Nephron progenitor cell (in vitro differentiated cells): ENCODE data around the gene SIL1.
"Not testable (repeated sequence)": the region's sequence is repeated elsewhere in the genome, so short reads cannot be mapped to it uniquely, and the experiment has no call there.

Experiments used
- DNase-seq: peaks from one replicate; pipeline ENCODE4 v3.0.0; 2021
- H3K27ac Mint-ChIP-seq: 2 replicates; pipeline ENCODE4 v1.8.0; 2021; ENCODE audit warnings: mild to moderate bottlenecking, moderate library complexity, mixed read lengths
- H3K27me3 Mint-ChIP-seq: 2 replicates; pipeline ENCODE4 v1.8.0; 2021; ENCODE audit warnings: mild to moderate bottlenecking, low read depth, mixed read lengths; ENCODE audit not compliant: poor library complexity
- H3K36me3 Mint-ChIP-seq: 2 replicates; pipeline ENCODE4 v1.8.0; 2021; ENCODE audit warnings: low read depth, mixed read lengths
- H3K4me1 Mint-ChIP-seq: 2 replicates; pipeline ENCODE4 v1.8.0; 2021; ENCODE audit warnings: mixed read lengths
- H3K4me3 Mint-ChIP-seq: 2 replicates; pipeline ENCODE4 v1.8.0; 2021; ENCODE audit warnings: mild to moderate bottlenecking, moderate library complexity, mixed read lengths
- H3K9me3 Mint-ChIP-seq: 2 replicates; pipeline ENCODE4 v1.8.0; 2021; ENCODE audit warnings: mild to moderate bottlenecking, moderate library complexity, mixed read lengths
- CTCF ChIP-seq: fragments of 200-600 bp; sonication (generic); IDR thresholded peaks from 2 replicates; pipeline ENCODE4 v1.5.0; 2021; ENCODE audit warnings: antibody characterized with exemption

Gene SIL1

DNA sequence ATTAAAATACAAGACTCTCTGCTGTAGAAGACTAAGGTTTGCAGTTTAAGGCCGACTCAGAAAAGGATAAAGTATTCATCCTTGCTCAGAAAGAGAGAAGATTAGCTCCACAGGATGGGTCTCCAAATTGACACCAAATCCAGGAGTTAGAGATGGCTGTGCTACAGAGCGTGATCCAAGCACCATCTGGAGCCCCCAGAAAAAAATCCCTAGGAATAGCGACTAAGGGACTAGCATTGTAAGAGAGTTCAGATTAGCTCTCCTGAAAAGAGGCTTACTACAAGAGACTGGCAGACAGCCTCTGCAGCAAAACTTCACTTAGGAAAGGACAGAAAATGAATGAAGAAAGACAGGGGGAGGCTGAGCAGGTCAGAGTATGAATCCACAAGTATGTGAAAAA, 3.7 kb downstream of the SIL1 start:
- TF ChIP-seq CTCF, result no peak
- H3K36me3 Mint-ChIP-seq, result peaks cover 38% of the 10 kb centered on the region
- peaks cover 15% of the 10 kb centered on the region for H3K9me3 Mint-ChIP-seq
- H3K27me3 Mint-ChIP-seq, result peaks cover 7% of the 10 kb centered on the region
- H3K27ac Mint-ChIP-seq, result no peak overlapping the region
- DNase-seq, result no peak
- peaks cover 40% of the 10 kb centered on the region for H3K4me1 Mint-ChIP-seq
- H3K4me3 Mint-ChIP-seq, result no peak overlapping the region

DNA sequence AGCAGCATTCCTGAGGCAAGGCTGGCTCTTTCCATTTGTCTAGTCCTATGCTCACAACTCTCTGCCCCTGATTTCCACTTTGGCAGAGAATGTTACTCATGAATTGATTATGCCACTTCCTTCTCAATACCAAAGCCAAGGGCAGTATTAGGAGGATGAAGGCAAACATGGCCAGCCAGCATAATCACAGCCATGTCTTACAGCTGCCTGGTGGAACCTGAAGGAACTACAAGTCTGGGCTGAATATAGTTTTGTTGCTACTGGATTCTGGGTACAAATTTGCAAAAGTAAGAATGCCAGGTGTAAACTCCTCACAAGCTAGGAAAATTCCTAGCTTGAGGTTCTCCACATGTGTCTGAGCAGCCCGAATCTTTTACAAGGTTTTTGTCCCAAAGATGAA, 4.2 kb downstream of the SIL1 start:
- H3K9me3 Mint-ChIP-seq, result peaks cover 15% of the 10 kb centered on the region
- H3K4me3 Mint-ChIP-seq, result no peak overlapping the region
- peak; percentile 21 for TF ChIP-seq CTCF
- H3K27me3 Mint-ChIP-seq, result peaks cover 7% of the 10 kb centered on the region
- no peak overlapping the region for H3K27ac Mint-ChIP-seq
- no peak for DNase-seq
- peaks cover 39% of the 10 kb centered on the region for H3K36me3 Mint-ChIP-seq
- H3K4me1 Mint-ChIP-seq, result peaks cover 38% of the 10 kb centered on the region

DNA sequence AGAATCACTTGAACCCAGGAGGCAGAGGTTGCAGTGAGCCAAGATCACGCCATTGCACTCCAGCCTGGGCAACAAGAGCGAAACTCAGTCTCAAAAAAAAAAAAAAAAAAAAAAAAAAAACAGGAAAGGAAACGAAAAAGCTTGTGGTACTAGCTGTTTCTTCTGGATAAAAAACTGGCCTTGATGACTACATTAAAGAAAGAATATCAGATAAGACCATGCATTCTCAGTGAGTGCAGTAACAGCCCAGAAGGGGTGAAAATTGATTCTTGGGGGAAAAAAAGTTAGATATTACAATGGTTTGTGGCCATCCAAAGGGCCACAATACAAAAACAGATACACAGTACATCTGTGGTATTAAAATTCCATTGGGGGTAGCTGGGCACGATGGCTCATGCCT, 5.3 kb downstream of the SIL1 start:
- not testable (repeated sequence) for DNase-seq, H3K4me3 Mint-ChIP-seq, H3K27ac Mint-ChIP-seq, H3K27me3 Mint-ChIP-seq
- peaks cover 15% of the 10 kb centered on the region for H3K9me3 Mint-ChIP-seq
- peaks cover 46% of the 10 kb centered on the region for H3K36me3 Mint-ChIP-seq
- H3K4me1 Mint-ChIP-seq, result peaks cover 32% of the 10 kb centered on the region

- H3K36me3 Mint-ChIP-seq, result peaks cover 45% of the 10 kb centered on the region
- peaks cover 15% of the 10 kb centered on the region for H3K9me3 Mint-ChIP-seq
- not testable (repeated sequence) for H3K4me3 Mint-ChIP-seq, H3K27me3 Mint-ChIP-seq, H3K27ac Mint-ChIP-seq, DNase-seq
- peaks cover 23% of the 10 kb centered on the region for H3K4me1 Mint-ChIP-seq
Measured at GRCh38 chr5:139191954-139192353, 6.2 kb downstream of the SIL1 start.

DNA sequence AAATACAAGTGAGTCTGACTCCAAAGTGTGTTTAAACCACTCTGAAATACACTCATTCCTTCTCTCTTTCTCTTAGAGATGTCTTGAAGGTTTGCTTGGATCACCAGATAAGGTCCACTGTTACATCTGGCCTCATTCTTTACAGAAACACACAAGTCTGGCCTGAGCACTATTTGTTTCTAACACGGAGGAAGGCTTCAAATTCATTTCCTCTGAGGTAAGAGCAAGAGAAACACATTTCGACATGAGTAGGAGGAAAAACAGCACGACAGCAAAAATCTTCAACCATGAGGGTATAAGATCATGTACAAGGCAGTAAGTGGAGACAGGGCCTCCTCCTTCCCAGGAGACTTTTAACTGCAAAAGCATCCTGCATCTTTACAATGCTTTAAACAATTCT, 8.0 kb downstream of the SIL1 start:
- no peak overlapping the region for H3K4me3 Mint-ChIP-seq
- H3K27ac Mint-ChIP-seq, result no peak overlapping the region
- H3K4me1 Mint-ChIP-seq, result peaks cover 22% of the 10 kb centered on the region
- H3K27me3 Mint-ChIP-seq, result peaks cover 3% of the 10 kb centered on the region
- H3K9me3 Mint-ChIP-seq, result peaks cover 14% of the 10 kb centered on the region
- no peak for TF ChIP-seq CTCF
- DNase-seq, result no peak
- H3K36me3 Mint-ChIP-seq, result peaks cover 37% of the 10 kb centered on the region

DNA sequence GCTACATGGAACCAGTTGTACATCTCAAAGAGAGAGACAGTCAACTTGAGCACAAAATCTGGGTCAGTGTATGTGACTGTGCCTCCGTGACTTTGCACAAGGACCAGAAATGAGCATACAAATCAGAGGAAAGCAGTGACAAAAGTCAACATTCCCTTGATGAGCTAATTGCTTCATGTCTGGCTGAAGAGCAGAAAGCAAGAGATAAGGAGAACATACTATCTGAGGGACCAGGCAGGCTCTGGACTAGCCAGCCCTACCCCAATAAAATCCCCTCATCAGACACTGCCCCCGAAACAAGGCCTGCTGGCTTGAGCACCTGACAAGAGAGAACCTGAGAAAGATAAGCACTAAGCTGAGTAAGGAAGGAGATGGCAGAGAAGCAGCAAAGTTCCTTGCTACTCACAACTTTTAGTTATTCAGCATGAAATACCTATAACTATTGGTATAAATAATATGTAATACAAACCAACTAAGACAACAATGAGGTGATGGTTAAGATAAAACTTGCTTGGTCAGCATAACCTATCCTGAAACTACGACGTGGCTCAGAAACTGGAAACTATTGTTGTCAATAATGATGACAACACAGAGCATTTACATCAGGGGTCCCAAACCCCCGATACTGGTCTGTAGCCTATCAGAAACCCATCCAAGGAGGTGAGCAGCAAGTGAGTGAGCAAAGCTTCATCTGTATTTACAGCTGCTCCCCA, 9.5 kb downstream of the SIL1 start:
- no peaks in the 10 kb centered on the region for H3K27me3 Mint-ChIP-seq
- DNase-seq, result no peak
- no peak overlapping the region for H3K4me3 Mint-ChIP-seq
- no peak overlapping the region for H3K27ac Mint-ChIP-seq
- peaks cover 27% of the 10 kb centered on the region for H3K4me1 Mint-ChIP-seq
- peaks cover 26% of the 10 kb centered on the region for H3K36me3 Mint-ChIP-seq
- no peak for TF ChIP-seq CTCF
- H3K9me3 Mint-ChIP-seq, result peaks cover 6% of the 10 kb centered on the region

GRCh38 chr5:139186752-139187326, 11.3 kb downstream of the SIL1 start:
- Mint-ChIP-seq H3K36me3 (peaks cover 21% of the 10 kb centered on the region), H3K9me3 (peaks cover 6% of the 10 kb centered on the region), H3K27ac (no peak overlapping the region), H3K4me3 (no peak overlapping the region), H3K4me1 (peaks cover 46% of the 10 kb centered on the region), H3K27me3 (no peaks in the 10 kb centered on the region)
- DNase-seq, result no peak
- no peak for TF ChIP-seq CTCF
